ENCODE measurements around the gene STAC. TPM values are rescaled to one million over a fixed set of nuclear protein-coding genes. Genes with fewer than 3 reads are reported as not detected.

Gene STAC
- total RNA-seq, 1 donor from 2014 or later, result 1.1 TPM

- DNase-seq (ENCODE audit: low read depth), result peak; percentile 21
- no peak for FAIRE-seq
- no peak overlapping the region for H3K4me3 ChIP-seq (ENCODE audit: low read depth, low read length)
- TF ChIP-seq CTCF (IDR thresholded peaks at IDR 0.05; ENCODE audit: insufficient read depth, low read length, severe bottlenecking), result no peak
- H3K27me3 ChIP-seq (ENCODE audit: control insufficient read depth, insufficient read depth, low read length), result no peaks in the 10 kb centered on the region
- H3K36me3 ChIP-seq (ENCODE audit: control insufficient read depth, insufficient read depth, low read length), result no peaks in the 10 kb centered on the region
Measured at GRCh38 chr3:36434687-36435426, 54.6 kb downstream of the STAC start.

GRCh38 chr3:36443028-36443686 is 62.9 kb downstream of the STAC start:
- FAIRE-seq, result no peak
- Histone ChIP-seq H3K36me3 (ENCODE audit: control insufficient read depth, insufficient read depth, low read length) (no peaks in the 10 kb centered on the region), H3K27me3 (ENCODE audit: control insufficient read depth, insufficient read depth, low read length) (no peaks in the 10 kb centered on the region), H3K4me3 (ENCODE audit: low read depth, low read length) (no peak overlapping the region)
- DNase-seq (ENCODE audit: low read depth), result no peak
- TF ChIP-seq CTCF (IDR thresholded peaks at IDR 0.05; ENCODE audit: insufficient read depth, low read length, severe bottlenecking), result no peak

- no peak for FAIRE-seq
- TF ChIP-seq CTCF (IDR thresholded peaks at IDR 0.05; ENCODE audit: insufficient read depth, low read length, severe bottlenecking), result no peak
Measured at GRCh38 chr3:36444909-36445308, 64.6 kb downstream of the STAC start.

GRCh38 chr3:36446276-36446675 is 66.0 kb downstream of the STAC start:
- TF ChIP-seq CTCF (IDR thresholded peaks at IDR 0.05; ENCODE audit: insufficient read depth, low read length, severe bottlenecking), result no peak
- peak; percentile 10 for DNase-seq (ENCODE audit: low read depth)
- no peaks in the 10 kb centered on the region for H3K27me3 ChIP-seq (ENCODE audit: control insufficient read depth, insufficient read depth, low read length)
- no peak overlapping the region for H3K4me3 ChIP-seq (ENCODE audit: low read depth, low read length)
- FAIRE-seq, result no peak
- no peaks in the 10 kb centered on the region for H3K36me3 ChIP-seq (ENCODE audit: control insufficient read depth, insufficient read depth, low read length)

More at GRCh38 chr3:36444909-36445308, 64.6 kb downstream of the STAC start:
- H3K4me3 ChIP-seq (ENCODE audit: low read depth, low read length), result no peak overlapping the region
- H3K36me3 ChIP-seq (ENCODE audit: control insufficient read depth, insufficient read depth, low read length), result no peaks in the 10 kb centered on the region
- no peaks in the 10 kb centered on the region for H3K27me3 ChIP-seq (ENCODE audit: control insufficient read depth, insufficient read depth, low read length)
- peak; percentile 66 for DNase-seq (ENCODE audit: low read depth)

- no peak for FAIRE-seq
Measured at GRCh38 chr3:36447061-36447460, 66.8 kb downstream of the STAC start.

More at GRCh38 chr3:36447061-36447460, 66.8 kb downstream of the STAC start:
- no peak for TF ChIP-seq CTCF (IDR thresholded peaks at IDR 0.05; ENCODE audit: insufficient read depth, low read length, severe bottlenecking)
- no peak for DNase-seq (ENCODE audit: low read depth)
- Histone ChIP-seq H3K27me3 (ENCODE audit: control insufficient read depth, insufficient read depth, low read length) (no peaks in the 10 kb centered on the region), H3K36me3 (ENCODE audit: control insufficient read depth, insufficient read depth, low read length) (no peaks in the 10 kb centered on the region), H3K4me3 (ENCODE audit: low read depth, low read length) (no peak overlapping the region)

All from bronchial epithelial cell (primary cell).